Suprapubic skin (tissue), 4 donors: ENCODE data around the gene CLEC4M.
"Not testable (repeated sequence)": the region's sequence is repeated elsewhere in the genome, so short reads cannot be mapped to it uniquely, and the experiment has no call there.

Source experiments
- CTCF ChIP-seq, 2 donors: fragments of 200-600 bp in 1 of 2; fragments of 450-650 bp in 1 of 2; sonication (generic) in 1 of 2; IDR thresholded peaks; one replicate each; pipeline ENCODE4 v1.5.1; 2016 to 2019; ENCODE audit warnings: antibody characterized with exemption in 2 of 2, mild to moderate bottlenecking in 1 of 2, moderate library complexity in 1 of 2
- EP300 ChIP-seq: sonication (generic); formaldehyde crosslinking; IDR thresholded peaks from one replicate; pipeline ENCODE4 v1.6.1; 2017; ENCODE audit warnings: antibody characterized with exemption
- POLR2AphosphoS5 ChIP-seq, 3 donors: sonication (generic); formaldehyde crosslinking; IDR thresholded peaks; one replicate each; pipeline ENCODE4 v1.6.1; 2017; ENCODE audit warnings: antibody characterized with exemption in 3 of 3

GRCh38 chr19:7765043-7765442 lies 2.0 kb downstream of the CLEC4M start:
- not testable (repeated sequence) for TF ChIP-seq POLR2AphosphoS5 (IDR thresholded peaks at IDR 0.05); EP300; CTCF (IDR thresholded peaks at IDR 0.05)
